ENCODE results near the gene NKX1-1. TPM values are rescaled to one million over a fixed set of nuclear protein-coding genes. Genes with fewer than 3 reads are reported as not detected.
"Not testable (repeated sequence)": the region's sequence is repeated elsewhere in the genome, so short reads cannot be mapped to it uniquely, and the experiment has no call there.

Gene NKX1-1
- total RNA-seq, 4 donors from 2014 or later: not detected

DNA sequence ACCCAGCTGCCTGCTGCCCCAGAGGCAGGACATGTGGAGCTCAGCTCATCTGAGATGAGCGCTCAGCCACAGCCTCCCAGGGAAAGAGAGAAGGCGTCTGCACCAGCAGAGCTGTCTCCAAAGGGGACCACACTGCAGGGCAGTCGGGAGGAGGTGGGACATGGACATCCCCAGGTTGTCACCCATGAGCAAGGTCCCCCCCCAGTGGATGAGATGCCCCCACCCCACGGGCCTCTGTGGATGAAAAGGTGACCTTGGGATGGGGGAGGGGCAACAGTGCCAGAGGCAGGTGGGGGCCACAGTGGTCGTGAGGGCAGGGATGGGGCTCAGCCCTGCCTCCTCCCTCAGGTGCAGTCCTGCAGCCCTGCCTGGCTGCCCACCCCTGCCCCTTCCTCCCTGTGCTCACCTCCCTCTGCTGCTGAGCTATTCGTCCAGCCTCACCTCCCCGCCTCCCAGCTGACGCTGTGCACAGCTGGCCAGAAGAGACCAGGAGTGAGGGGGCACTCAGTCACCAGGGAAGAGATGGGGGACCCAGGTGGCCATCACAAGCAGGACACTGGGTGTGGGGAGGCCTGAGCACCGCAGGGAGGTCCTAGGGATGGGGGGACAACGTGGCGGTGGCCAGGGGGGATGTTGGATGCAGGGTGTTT is 9.3 kb downstream of the NKX1-1 start:
- TF ChIP-seq EP300 (IDR thresholded peaks at IDR 0.05) (no peak), POLR2A (IDR thresholded peaks at IDR 0.05) (no peak), POLR2AphosphoS5 (IDR thresholded peaks at IDR 0.05) (no peak)
- TF ChIP-seq, protein P1, sequence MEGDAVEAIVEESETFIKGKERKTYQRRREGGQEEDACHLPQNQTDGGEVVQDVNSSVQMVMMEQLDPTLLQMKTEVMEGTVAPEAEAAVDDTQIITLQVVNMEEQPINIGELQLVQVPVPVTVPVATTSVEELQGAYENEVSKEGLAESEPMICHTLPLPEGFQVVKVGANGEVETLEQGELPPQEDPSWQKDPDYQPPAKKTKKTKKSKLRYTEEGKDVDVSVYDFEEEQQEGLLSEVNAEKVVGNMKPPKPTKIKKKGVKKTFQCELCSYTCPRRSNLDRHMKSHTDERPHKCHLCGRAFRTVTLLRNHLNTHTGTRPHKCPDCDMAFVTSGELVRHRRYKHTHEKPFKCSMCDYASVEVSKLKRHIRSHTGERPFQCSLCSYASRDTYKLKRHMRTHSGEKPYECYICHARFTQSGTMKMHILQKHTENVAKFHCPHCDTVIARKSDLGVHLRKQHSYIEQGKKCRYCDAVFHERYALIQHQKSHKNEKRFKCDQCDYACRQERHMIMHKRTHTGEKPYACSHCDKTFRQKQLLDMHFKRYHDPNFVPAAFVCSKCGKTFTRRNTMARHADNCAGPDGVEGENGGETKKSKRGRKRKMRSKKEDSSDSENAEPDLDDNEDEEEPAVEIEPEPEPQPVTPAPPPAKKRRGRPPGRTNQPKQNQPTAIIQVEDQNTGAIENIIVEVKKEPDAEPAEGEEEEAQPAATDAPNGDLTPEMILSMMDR (IDR thresholded peaks at IDR 0.05): no peak
- WGBS, 2 donors (ENCODE audit: low coverage in 1 of 2): no CpG with 5 or more reads among the region's 11 CpGs
- H3K9me3 ChIP-seq: peaks cover 0 to 5% (median 0%) of the 10 kb centered on the region in 3 donors
- no peak for ATAC-seq
- H3K4me3 ChIP-seq: no peak overlapping the region
- peaks cover 0 to under 1% (median 0%) of the 10 kb centered on the region in 3 donors for H3K4me1 ChIP-seq
- H3K36me3 ChIP-seq: peaks cover 0 to 40% of the 10 kb centered on the region in 2 donors
- peaks cover 34% of the 10 kb centered on the region for H3K27me3 ChIP-seq
- H3K27ac ChIP-seq: no peak overlapping the region

GRCh38 chr4:1395941-1396805 is 10.1 kb downstream of the NKX1-1 start:
- ATAC-seq: no peak
- peaks cover 27% of the 10 kb centered on the region for H3K27me3 ChIP-seq
- TF ChIP-seq POLR2A (IDR thresholded peaks at IDR 0.05): no peak
- TF ChIP-seq POLR2AphosphoS5 (IDR thresholded peaks at IDR 0.05): no peak
- TF ChIP-seq EP300 (IDR thresholded peaks at IDR 0.05): no peak
- TF ChIP-seq, protein P1 (IDR thresholded peaks at IDR 0.05): no peak
- peaks cover 0 to 5% (median 0%) of the 10 kb centered on the region in 3 donors for H3K9me3 ChIP-seq
- H3K4me1 ChIP-seq: no peaks in the 10 kb centered on the region
- H3K27ac ChIP-seq: no peak overlapping the region
- H3K36me3 ChIP-seq: peaks cover 0 to 48% of the 10 kb centered on the region in 2 donors
- H3K4me3 ChIP-seq: no peak overlapping the region
- WGBS, 2 donors (ENCODE audit: low coverage in 1 of 2): 90 to 91% methylated on average over 2 to 6 of the region's 13 CpGs

GRCh38 chr4:1395389-1395820 is 10.8 kb downstream of the NKX1-1 start:
- peaks cover 19% of the 10 kb centered on the region for H3K27me3 ChIP-seq
- 94% methylated on average over 5 of the region's 26 CpGs; no CpG with 5 or more reads in 1 of the 2 donors for WGBS, 2 donors (ENCODE audit: low coverage in 1 of 2)
- not testable (repeated sequence) for H3K4me3 ChIP-seq, ATAC-seq, H3K4me1 ChIP-seq, H3K27ac ChIP-seq, H3K9me3 ChIP-seq
- peaks cover 0 to 56% of the 10 kb centered on the region in 2 donors for H3K36me3 ChIP-seq

GRCh38 chr4:1394554-1395388 is 11.5 kb downstream of the NKX1-1 start:
- H3K4me3 ChIP-seq, H3K4me1 ChIP-seq, H3K27ac ChIP-seq, H3K9me3 ChIP-seq, ATAC-seq: not testable (repeated sequence)
- H3K27me3 ChIP-seq: peaks cover 13% of the 10 kb centered on the region
- WGBS, 2 donors (ENCODE audit: low coverage in 1 of 2): no CpG with 5 or more reads among the region's 63 CpGs
- peaks cover 0 to 61% of the 10 kb centered on the region in 2 donors for H3K36me3 ChIP-seq

- H3K27ac ChIP-seq: no peak overlapping the region
- H3K36me3 ChIP-seq: peaks cover 0 to 70% of the 10 kb centered on the region in 2 donors
- H3K9me3 ChIP-seq: peaks cover 0 to 13% (median 0%) of the 10 kb centered on the region in 3 donors
- H3K27me3 ChIP-seq: peaks cover 4% of the 10 kb centered on the region
- H3K4me3 ChIP-seq: no peak overlapping the region
- no peak for ATAC-seq
- WGBS, 2 donors (ENCODE audit: low coverage in 1 of 2): 98 to 100% methylated on average over 1 to 6 of the region's 10 CpGs
- no peak for TF ChIP-seq POLR2AphosphoS5 (IDR thresholded peaks at IDR 0.05)
- TF ChIP-seq, protein P1 (IDR thresholded peaks at IDR 0.05): no peak
- no peak for TF ChIP-seq EP300 (IDR thresholded peaks at IDR 0.05)
- TF ChIP-seq POLR2A (IDR thresholded peaks at IDR 0.05): no peak
- H3K4me1 ChIP-seq: no peaks in the 10 kb centered on the region
Observed at GRCh38 chr4:1393866-1394265, 12.4 kb downstream of the NKX1-1 start.

DNA sequence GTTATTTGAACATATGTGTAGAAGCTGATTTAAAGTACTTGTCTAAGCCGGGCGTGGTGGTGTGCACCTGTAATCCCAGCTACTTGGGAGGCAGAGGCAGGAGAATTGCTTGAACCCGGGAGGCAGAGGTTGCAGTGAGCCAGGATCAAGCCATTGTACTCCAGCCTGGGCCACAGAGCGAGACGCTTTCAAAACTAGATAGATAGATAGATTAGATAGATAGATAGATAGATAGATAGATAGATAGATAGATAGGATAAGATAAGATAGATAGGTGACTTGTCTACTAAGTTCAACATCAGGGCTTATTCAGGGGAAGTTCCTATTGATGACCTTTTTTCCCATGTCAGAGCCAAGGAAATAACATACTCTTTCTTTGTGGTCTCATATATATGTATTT is 12.9 kb downstream of the NKX1-1 start:
- WGBS, 2 donors (ENCODE audit: low coverage in 1 of 2): 95 to 100% methylated on average over 3 to 5 of the region's 5 CpGs
- peaks cover 0 to 75% of the 10 kb centered on the region in 2 donors for H3K36me3 ChIP-seq
- not testable (repeated sequence) for H3K27me3 ChIP-seq, H3K4me3 ChIP-seq, H3K27ac ChIP-seq, H3K4me1 ChIP-seq, ATAC-seq
- peaks cover 0 to 18% (median 0%) of the 10 kb centered on the region in 3 donors for H3K9me3 ChIP-seq

Data from gastroesophageal sphincter (tissue), 4 donors.